Mucosa of stomach (tissue), 1 donor: ENCODE measurements around the gene ALOX5AP.

Source experiments
- H3K27me3 ChIP-seq: one replicate; pipeline ENCODE4 v1.7.0; 2013; ENCODE audit warnings: mild to moderate bottlenecking, low read length; ENCODE audit not compliant: control insufficient read depth, insufficient read depth
- H3K36me3 ChIP-seq: one replicate; pipeline ENCODE4 v1.7.0; 2013; ENCODE audit warnings: low read length; ENCODE audit not compliant: control insufficient read depth, insufficient read depth
- H3K4me1 ChIP-seq: one replicate; pipeline ENCODE4 v1.7.0; 2013; ENCODE audit warnings: mild to moderate bottlenecking, low read length; ENCODE audit not compliant: control insufficient read depth, insufficient read depth
- H3K4me3 ChIP-seq: one replicate; pipeline ENCODE4 v1.7.0; 2013; ENCODE audit warnings: low read length
- H3K9ac ChIP-seq: one replicate; pipeline ENCODE4 v1.7.0; 2013; ENCODE audit warnings: mild to moderate bottlenecking, low read length, moderate library complexity
- H3K9me3 ChIP-seq: one replicate; pipeline ENCODE4 v1.7.0; 2013; ENCODE audit warnings: mild to moderate bottlenecking, low read length, moderate library complexity; ENCODE audit not compliant: control insufficient read depth
- donor health status: Pancreatic carcinoma.

The ALOX5AP gene

GRCh38 chr13:30808600-30808999, 73.3 kb downstream of the ALOX5AP start:
- H3K4me3 ChIP-seq = no peak overlapping the region
- peaks cover 2% of the 10 kb centered on the region for H3K4me1 ChIP-seq
- no peaks in the 10 kb centered on the region for H3K9me3 ChIP-seq
- no peaks in the 10 kb centered on the region for H3K27me3 ChIP-seq
- H3K9ac ChIP-seq = no peak overlapping the region
- H3K36me3 ChIP-seq = no peaks in the 10 kb centered on the region

GRCh38 chr13:30809787-30810186, 74.4 kb downstream of the ALOX5AP start:
- Histone ChIP-seq H3K9me3 (no peaks in the 10 kb centered on the region), H3K4me3 (no peak overlapping the region), H3K4me1 (no peaks in the 10 kb centered on the region), H3K9ac (no peak overlapping the region), H3K27me3 (no peaks in the 10 kb centered on the region), H3K36me3 (no peaks in the 10 kb centered on the region)

- Histone ChIP-seq H3K4me3 (no peak overlapping the region), H3K9me3 (no peaks in the 10 kb centered on the region), H3K9ac (no peak overlapping the region), H3K4me1 (no peaks in the 10 kb centered on the region), H3K36me3 (no peaks in the 10 kb centered on the region), H3K27me3 (no peaks in the 10 kb centered on the region)
Observed at GRCh38 chr13:30810261-30810701, 74.9 kb downstream of the ALOX5AP start.

- Histone ChIP-seq H3K9me3 (no peaks in the 10 kb centered on the region), H3K36me3 (no peaks in the 10 kb centered on the region), H3K4me3 (no peak overlapping the region), H3K27me3 (no peaks in the 10 kb centered on the region), H3K9ac (no peak overlapping the region), H3K4me1 (no peaks in the 10 kb centered on the region)
Observed at GRCh38 chr13:30810801-30811200, 75.5 kb downstream of the ALOX5AP start.
